Measurements from ENCODE around the gene ECT2L. TPM values are rescaled to one million over a fixed set of nuclear protein-coding genes. Genes with fewer than 3 reads are reported as not detected.

ECT2L gene
- total RNA-seq, 1 experiment from 2014 or later, result not detected

- TF ChIP-seq EZH2 (IDR thresholded peaks at IDR 0.05; ENCODE audit: low read depth) (no peak), CTCF (conservative IDR thresholded peaks at IDR 0.05) (no peak)
- no peaks in the 10 kb centered on the region for H3K9me2 ChIP-seq (ENCODE audit: insufficient read depth)
- H3K27ac ChIP-seq, result no peak overlapping the region
- no TSS peak for BruUV-seq (replicated peaks)
- no peak for DNase-seq
- no peaks in the 10 kb centered on the region for H4K20me1 ChIP-seq (ENCODE audit: insufficient read depth)
- ChIA-PET POLR2A (ENCODE audit: unreplicated experiment) (no interaction called here), CTCF (no interaction called here)
- no peak overlapping the region for H3K4me2 ChIP-seq
- no peaks in the 10 kb centered on the region for H3K36me3 ChIP-seq (ENCODE audit: low read depth)
- H3K79me2 ChIP-seq (ENCODE audit: low read depth), result no peaks in the 10 kb centered on the region
- no peaks in the 10 kb centered on the region; the same call in none of the 2 replicates for H3K4me1 ChIP-seq (replicated peaks; ENCODE audit: insufficient read depth)
- peaks cover 7% of the 10 kb centered on the region; the same call in 1 of the 2 replicates for H3F3A ChIP-seq (ENCODE audit: insufficient read depth, low read depth)
- intact Hi-C loops (cut with micrococcal nuclease; ENCODE audit: unreplicated experiment), result no loop called here
- no peaks in the 10 kb centered on the region for H3K27me3 ChIP-seq (ENCODE audit: insufficient read depth, low read depth)
- no peak overlapping the region for H2AFZ ChIP-seq
- H3K9me3 ChIP-seq (ENCODE audit: insufficient read depth, low read depth), result no peaks in the 10 kb centered on the region
- H3K4me3 ChIP-seq, result no peak overlapping the region
Measured at GRCh38 chr6:138885156-138885819, 89.4 kb downstream of the ECT2L start.

- H3K4me2 ChIP-seq, result no peak overlapping the region
- peaks cover 7% of the 10 kb centered on the region; the same call in 1 of the 2 replicates for H3F3A ChIP-seq (ENCODE audit: insufficient read depth, low read depth)
- H4K20me1 ChIP-seq (ENCODE audit: insufficient read depth), result no peaks in the 10 kb centered on the region
- intact Hi-C loops (cut with micrococcal nuclease; ENCODE audit: unreplicated experiment), result no loop called here
- no TSS peak for BruUV-seq (replicated peaks)
- H3K4me3 ChIP-seq, result no peak overlapping the region
- POLR2A ChIA-PET (ENCODE audit: unreplicated experiment), result no interaction called here
- no peaks in the 10 kb centered on the region; the same call in none of the 2 replicates for H3K4me1 ChIP-seq (replicated peaks; ENCODE audit: insufficient read depth)
- no peak overlapping the region for H3K27ac ChIP-seq
- H3K79me2 ChIP-seq (ENCODE audit: low read depth), result no peaks in the 10 kb centered on the region
- H3K27me3 ChIP-seq (ENCODE audit: insufficient read depth, low read depth), result no peaks in the 10 kb centered on the region
- no peaks in the 10 kb centered on the region for H3K36me3 ChIP-seq (ENCODE audit: low read depth)
- CTCF ChIA-PET, result no interaction called here
- H2AFZ ChIP-seq, result no peak overlapping the region
- DNase-seq, result no peak
- H3K9me2 ChIP-seq (ENCODE audit: insufficient read depth), result no peaks in the 10 kb centered on the region
- H3K9me3 ChIP-seq (ENCODE audit: insufficient read depth, low read depth), result no peaks in the 10 kb centered on the region
- TF ChIP-seq CTCF (conservative IDR thresholded peaks at IDR 0.05), result no peak
- no peak for TF ChIP-seq EZH2 (IDR thresholded peaks at IDR 0.05; ENCODE audit: low read depth)
Measured at GRCh38 chr6:138891255-138891986, 95.5 kb downstream of the ECT2L start.

GRCh38 chr6:138896104-138896756 is 100.3 kb downstream of the ECT2L start:
- no TSS peak for BruUV-seq (replicated peaks)
- no peak for TF ChIP-seq CTCF (conservative IDR thresholded peaks at IDR 0.05)
- TF ChIP-seq EZH2 (IDR thresholded peaks at IDR 0.05; ENCODE audit: low read depth), result no peak
- no peaks in the 10 kb centered on the region for H4K20me1 ChIP-seq (ENCODE audit: insufficient read depth)
- H3K79me2 ChIP-seq (ENCODE audit: low read depth), result no peaks in the 10 kb centered on the region
- H3K9me3 ChIP-seq (ENCODE audit: insufficient read depth, low read depth), result no peaks in the 10 kb centered on the region
- ChIA-PET POLR2A (ENCODE audit: unreplicated experiment) (no interaction called here), CTCF (no interaction called here)
- intact Hi-C loops (cut with micrococcal nuclease; ENCODE audit: unreplicated experiment), result no loop called here
- H3K4me3 ChIP-seq, result no peak overlapping the region
- no peaks in the 10 kb centered on the region for H3K27me3 ChIP-seq (ENCODE audit: insufficient read depth, low read depth)
- H2AFZ ChIP-seq, result no peak overlapping the region
- H3K27ac ChIP-seq, result no peak overlapping the region
- H3K4me2 ChIP-seq, result no peak overlapping the region
- 0 out of 2 replicates have a peak, but pooled peaks cover 6% of the 10 kb centered on the region for H3K36me3 ChIP-seq (ENCODE audit: low read depth)
- H3K9me2 ChIP-seq (ENCODE audit: insufficient read depth), result 0 out of 2 replicates have a peak, but pooled peaks cover 4% of the 10 kb centered on the region
- H3F3A ChIP-seq (ENCODE audit: insufficient read depth, low read depth), result no peaks in the 10 kb centered on the region
- H3K4me1 ChIP-seq (replicated peaks; ENCODE audit: insufficient read depth), result no peaks in the 10 kb centered on the region
- no peak for DNase-seq

Data from PC-9 (cell line).